ENCODE measurements around the gene KIAA1755. TPM values are rescaled to one million over a fixed set of nuclear protein-coding genes. Genes with fewer than 3 reads are reported as not detected.

The KIAA1755 gene
- total RNA-seq, 1 donor from 2014 or later, result 1.1 TPM

- Histone ChIP-seq H3K36me3 (ENCODE audit: insufficient read depth, low read length) (no peaks in the 10 kb centered on the region), H3K4me1 (ENCODE audit: insufficient read depth, low read length) (peaks cover 18% of the 10 kb centered on the region), H3K9ac (ENCODE audit: low read length) (no peak overlapping the region), H3K27me3 (ENCODE audit: insufficient read depth, low read length) (no peaks in the 10 kb centered on the region), H3K9me3 (ENCODE audit: insufficient read depth, low read depth, low read length) (no peaks in the 10 kb centered on the region), H3K4me3 (ENCODE audit: insufficient read depth, low read depth, low read length) (no peak overlapping the region), H3K4me2 (ENCODE audit: low read length) (peak overlapping the region; percentile 17), H2AFZ (ENCODE audit: low read depth, low read length) (no peak overlapping the region), H3K79me2 (ENCODE audit: insufficient read depth, low read length) (no peaks in the 10 kb centered on the region), H3K27ac (ENCODE audit: low read depth, low read length) (peak overlapping the region; percentile 39), H4K20me1 (ENCODE audit: insufficient read depth, low read length) (no peaks in the 10 kb centered on the region)
- Mint-ChIP-seq H3K27ac (ENCODE audit: unreplicated experiment) (peak overlapping the region; percentile 41), H3K36me3 (ENCODE audit: low read depth, unreplicated experiment) (no peaks in the 10 kb centered on the region), H3K9me3 (ENCODE audit: unreplicated experiment) (peaks cover 5% of the 10 kb centered on the region), H3K27me3 (ENCODE audit: low read depth, unreplicated experiment) (peaks cover 4% of the 10 kb centered on the region), H3K4me3 (ENCODE audit: unreplicated experiment) (no peak overlapping the region), H3K4me1 (ENCODE audit: low read depth, unreplicated experiment) (peaks cover 24% of the 10 kb centered on the region)
- peak; percentile 39 for FAIRE-seq
- DNase-seq (ENCODE audit: low read depth), result peak; percentile 82
- TF ChIP-seq, protein P1, sequence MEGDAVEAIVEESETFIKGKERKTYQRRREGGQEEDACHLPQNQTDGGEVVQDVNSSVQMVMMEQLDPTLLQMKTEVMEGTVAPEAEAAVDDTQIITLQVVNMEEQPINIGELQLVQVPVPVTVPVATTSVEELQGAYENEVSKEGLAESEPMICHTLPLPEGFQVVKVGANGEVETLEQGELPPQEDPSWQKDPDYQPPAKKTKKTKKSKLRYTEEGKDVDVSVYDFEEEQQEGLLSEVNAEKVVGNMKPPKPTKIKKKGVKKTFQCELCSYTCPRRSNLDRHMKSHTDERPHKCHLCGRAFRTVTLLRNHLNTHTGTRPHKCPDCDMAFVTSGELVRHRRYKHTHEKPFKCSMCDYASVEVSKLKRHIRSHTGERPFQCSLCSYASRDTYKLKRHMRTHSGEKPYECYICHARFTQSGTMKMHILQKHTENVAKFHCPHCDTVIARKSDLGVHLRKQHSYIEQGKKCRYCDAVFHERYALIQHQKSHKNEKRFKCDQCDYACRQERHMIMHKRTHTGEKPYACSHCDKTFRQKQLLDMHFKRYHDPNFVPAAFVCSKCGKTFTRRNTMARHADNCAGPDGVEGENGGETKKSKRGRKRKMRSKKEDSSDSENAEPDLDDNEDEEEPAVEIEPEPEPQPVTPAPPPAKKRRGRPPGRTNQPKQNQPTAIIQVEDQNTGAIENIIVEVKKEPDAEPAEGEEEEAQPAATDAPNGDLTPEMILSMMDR (IDR thresholded peaks at IDR 0.05; ENCODE audit: insufficient read depth, low read depth, low read length), result no peak
- no peak for TF ChIP-seq EZH2 (IDR thresholded peaks at IDR 0.05; ENCODE audit: insufficient read depth, low read length)
Measured at GRCh38 chr20:38186788-38187221, 73.7 kb downstream of the KIAA1755 start.

DNA sequence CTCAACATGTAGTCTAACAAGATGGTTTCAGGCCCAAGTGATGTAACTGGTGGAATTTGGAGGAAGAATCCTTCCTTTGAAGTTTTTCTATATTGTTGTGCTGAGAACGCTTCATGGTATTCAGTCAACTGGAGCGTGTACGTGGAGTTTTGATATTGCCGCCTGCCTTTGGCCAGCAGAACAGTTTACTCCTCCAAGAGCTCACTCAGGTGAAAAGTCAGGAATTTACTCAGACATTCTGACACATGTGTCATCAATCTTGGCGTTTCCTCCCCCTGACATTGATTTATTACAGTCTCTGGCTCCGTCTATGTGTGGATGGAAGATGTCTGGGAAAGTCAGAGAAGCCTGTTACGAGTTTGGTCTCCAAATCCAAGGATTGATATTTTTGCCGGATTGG is 76.4 kb downstream of the KIAA1755 start:
- Histone ChIP-seq H3K27ac (ENCODE audit: low read depth, low read length) (peak overlapping the region; percentile 41), H3K9ac (ENCODE audit: low read length) (no peak overlapping the region), H3K9me3 (ENCODE audit: insufficient read depth, low read depth, low read length) (no peaks in the 10 kb centered on the region), H2AFZ (ENCODE audit: low read depth, low read length) (peak overlapping the region; percentile 6), H3K4me3 (ENCODE audit: insufficient read depth, low read depth, low read length) (no peak overlapping the region), H3K36me3 (ENCODE audit: insufficient read depth, low read length) (no peaks in the 10 kb centered on the region), H3K79me2 (ENCODE audit: insufficient read depth, low read length) (no peaks in the 10 kb centered on the region), H3K4me2 (ENCODE audit: low read length) (no peak overlapping the region), H3K27me3 (ENCODE audit: insufficient read depth, low read length) (no peaks in the 10 kb centered on the region), H4K20me1 (ENCODE audit: insufficient read depth, low read length) (no peaks in the 10 kb centered on the region), H3K4me1 (ENCODE audit: insufficient read depth, low read length) (peaks cover 21% of the 10 kb centered on the region)
- no peaks in the 10 kb centered on the region for H3K27me3 Mint-ChIP-seq (ENCODE audit: low read depth, unreplicated experiment)
- DNase-seq (ENCODE audit: low read depth) (peak; percentile 68), FAIRE-seq (no peak)
- peaks cover 5% of the 10 kb centered on the region for H3K9me3 Mint-ChIP-seq (ENCODE audit: unreplicated experiment)
- no peak for TF ChIP-seq EZH2 (IDR thresholded peaks at IDR 0.05; ENCODE audit: insufficient read depth, low read length)
- TF ChIP-seq, protein P1 (IDR thresholded peaks at IDR 0.05; ENCODE audit: insufficient read depth, low read depth, low read length), result no peak
- peaks cover 13% of the 10 kb centered on the region for H3K4me1 Mint-ChIP-seq (ENCODE audit: low read depth, unreplicated experiment)
- no peak overlapping the region for H3K4me3 Mint-ChIP-seq (ENCODE audit: unreplicated experiment)
- no peaks in the 10 kb centered on the region for H3K36me3 Mint-ChIP-seq (ENCODE audit: low read depth, unreplicated experiment)
- H3K27ac Mint-ChIP-seq (ENCODE audit: unreplicated experiment), result no peak overlapping the region

GRCh38 chr20:38181971-38182370 is 78.6 kb downstream of the KIAA1755 start:
- Histone ChIP-seq H3K27ac (ENCODE audit: low read depth, low read length) (no peak overlapping the region), H3K36me3 (ENCODE audit: insufficient read depth, low read length) (no peaks in the 10 kb centered on the region), H3K9ac (ENCODE audit: low read length) (no peak overlapping the region), H3K79me2 (ENCODE audit: insufficient read depth, low read length) (no peaks in the 10 kb centered on the region), H3K4me1 (ENCODE audit: insufficient read depth, low read length) (peaks cover 18% of the 10 kb centered on the region), H3K4me3 (ENCODE audit: insufficient read depth, low read depth, low read length) (no peak overlapping the region), H3K4me2 (ENCODE audit: low read length) (no peak overlapping the region), H3K9me3 (ENCODE audit: insufficient read depth, low read depth, low read length) (no peaks in the 10 kb centered on the region), H4K20me1 (ENCODE audit: insufficient read depth, low read length) (no peaks in the 10 kb centered on the region), H2AFZ (ENCODE audit: low read depth, low read length) (no peak overlapping the region), H3K27me3 (ENCODE audit: insufficient read depth, low read length) (no peaks in the 10 kb centered on the region)
- TF ChIP-seq, protein P1 (IDR thresholded peaks at IDR 0.05; ENCODE audit: insufficient read depth, low read depth, low read length), result no peak
- no peak for TF ChIP-seq EZH2 (IDR thresholded peaks at IDR 0.05; ENCODE audit: insufficient read depth, low read length)
- no peak for DNase-seq (ENCODE audit: low read depth)
- Mint-ChIP-seq H3K27ac (ENCODE audit: unreplicated experiment) (no peak overlapping the region), H3K4me3 (ENCODE audit: unreplicated experiment) (no peak overlapping the region), H3K4me1 (ENCODE audit: low read depth, unreplicated experiment) (peaks cover 9% of the 10 kb centered on the region), H3K36me3 (ENCODE audit: low read depth, unreplicated experiment) (no peaks in the 10 kb centered on the region), H3K27me3 (ENCODE audit: low read depth, unreplicated experiment) (peaks cover 1% of the 10 kb centered on the region), H3K9me3 (ENCODE audit: unreplicated experiment) (peaks cover 5% of the 10 kb centered on the region)
- no peak for FAIRE-seq

Data from astrocyte (in vitro differentiated cells and primary cell).